Right lobe of liver (tissue), 4 donors: ENCODE results near the gene LAPTM5.

ENCODE experiments used
- CTCF ChIP-seq, 4 donors: fragments of 200-600 bp in 3 of 4; fragments of 450-650 bp in 1 of 4; IDR thresholded peaks; one replicate each; pipeline versions ENCODE4 v1.5.1 to v1.8.0; 2016 to 2022; ENCODE audit warnings: antibody characterized with exemption in 4 of 4, mild to moderate bottlenecking in 2 of 4
- POLR2A ChIP-seq: fragments of 450-650 bp; IDR thresholded peaks from one replicate; pipeline ENCODE4 v1.6.1; 2017; ENCODE audit warnings: antibody characterized with exemption, mild to moderate bottlenecking
- donor health status: DM: no; HTN: no; CAD: no.
- donor health status: DM: no; HTN: no; CAD: no.
- donor health status: DM: no; HTN: yes; CAD: no.

GRCh38 chr1:30715886-30716285 lies 41.7 kb downstream of the LAPTM5 start:
- no peak for TF ChIP-seq CTCF (IDR thresholded peaks at IDR 0.05)
- TF ChIP-seq POLR2A: no peak
